Superior temporal gyrus (tissue), 1 donor: ENCODE measurements around the gene GALK2.

Experiments
- DNase-seq: peaks from one replicate; pipeline ENCODE4 v3.0.0-alpha.2; 2016; ENCODE audit errors: extremely low spot score

GALK2 gene

GRCh38 chr15:49169880-49170597 lies at the start of gene GALK2:
GALK2 (plus strand) TSS chr15:49170247; CDS start chr15:49170323, 76 bp downstream.
- peak; percentile 90 for DNase-seq

- DNase-seq, result no peak
Observed at GRCh38 chr15:49120832-49121231, 49.2 kb upstream of the GALK2 start.

- no peak for DNase-seq
Observed at GRCh38 chr15:49121901-49122300, 48.1 kb upstream of the GALK2 start.

- DNase-seq, result no peak
Observed at GRCh38 chr15:49122541-49123062, 47.4 kb upstream of the GALK2 start.

- no peak for DNase-seq
Observed at GRCh38 chr15:49124371-49124770, 45.7 kb upstream of the GALK2 start.

GRCh38 chr15:49131403-49131802 lies 38.6 kb upstream of the GALK2 start:
- no peak for DNase-seq

GRCh38 chr15:49134683-49135341 lies 35.2 kb upstream of the GALK2 start:
- DNase-seq, result no peak

- DNase-seq, result no peak
Observed at GRCh38 chr15:49135342-49135857, 34.6 kb upstream of the GALK2 start.

GRCh38 chr15:49135911-49136310 lies 34.1 kb upstream of the GALK2 start:
- DNase-seq, result no peak

- DNase-seq, result no peak
Observed at GRCh38 chr15:49137861-49138260, 32.2 kb upstream of the GALK2 start.

GRCh38 chr15:49145651-49146609 lies 24.1 kb upstream of the GALK2 start:
- DNase-seq, result peak; percentile 95

- no peak for DNase-seq
Observed at GRCh38 chr15:49148298-49148697, 21.7 kb upstream of the GALK2 start.

- DNase-seq, result no peak
Observed at GRCh38 chr15:49148727-49149126, 21.3 kb upstream of the GALK2 start.

- no peak for DNase-seq
Observed at GRCh38 chr15:49151831-49152230, 18.2 kb upstream of the GALK2 start.

GRCh38 chr15:49152552-49153312 lies 17.3 kb upstream of the GALK2 start:
- DNase-seq, result no peak

- no peak for DNase-seq
Observed at GRCh38 chr15:49154359-49154758, 15.7 kb upstream of the GALK2 start.

GRCh38 chr15:49154799-49155109 lies 15.3 kb upstream of the GALK2 start:
- no peak for DNase-seq

GRCh38 chr15:49155110-49155833 lies 14.8 kb upstream of the GALK2 start, which contains the start of gene COPS2:
COPS2 (minus strand) TSS chr15:49155599; CDS start chr15:49155578, 21 bp downstream.
- DNase-seq, result peak; percentile 100

- no peak for DNase-seq
Observed at GRCh38 chr15:49155834-49156627, 14.0 kb upstream of the GALK2 start.

GRCh38 chr15:49163678-49164077 lies 6.4 kb upstream of the GALK2 start:
- DNase-seq, result no peak
